ENCODE results near the gene ARHGAP23.

Gene ARHGAP23

GRCh38 chr17:38447502-38448085, 19.3 kb downstream of the ARHGAP23 start:
- DNase-seq, result no peak

- DNase-seq, result no peak
These were observed 20.0 kb downstream of the ARHGAP23 start for GRCh38 chr17:38448208-38448771.

GRCh38 chr17:38449364-38449763, 21.1 kb downstream of the ARHGAP23 start:
- DNase-seq, result no peak

- no peak for DNase-seq
These were observed 22.3 kb downstream of the ARHGAP23 start for GRCh38 chr17:38450557-38451029.

GRCh38 chr17:38451030-38451839, 23.0 kb downstream of the ARHGAP23 start:
- DNase-seq, result no peak

- no peak for DNase-seq
These were observed 23.7 kb downstream of the ARHGAP23 start for GRCh38 chr17:38451840-38452529.

GRCh38 chr17:38452719-38453118, 24.5 kb downstream of the ARHGAP23 start:
- DNase-seq, result no peak

- DNase-seq, result no peak
These were observed 25.7 kb downstream of the ARHGAP23 start for GRCh38 chr17:38453951-38454421.

GRCh38 chr17:38454532-38454931, 26.3 kb downstream of the ARHGAP23 start:
- no peak for DNase-seq

- no peak for DNase-seq
These were observed 27.1 kb downstream of the ARHGAP23 start for GRCh38 chr17:38455288-38455915.

GRCh38 chr17:38456031-38456815, 28.0 kb downstream of the ARHGAP23 start:
- no peak for DNase-seq

GRCh38 chr17:38457577-38458371, 29.5 kb downstream of the ARHGAP23 start:
- no peak for DNase-seq

GRCh38 chr17:38458521-38458920, 30.3 kb downstream of the ARHGAP23 start:
- no peak for DNase-seq

GRCh38 chr17:38459567-38459966, 31.3 kb downstream of the ARHGAP23 start:
- DNase-seq, result no peak

- no peak for DNase-seq
These were observed 31.9 kb downstream of the ARHGAP23 start for GRCh38 chr17:38460082-38460715.

- no peak for DNase-seq
These were observed 32.7 kb downstream of the ARHGAP23 start for GRCh38 chr17:38460716-38461630.

GRCh38 chr17:38461683-38462082, 33.4 kb downstream of the ARHGAP23 start:
- DNase-seq, result no peak

- no peak for DNase-seq
These were observed 35.2 kb downstream of the ARHGAP23 start for GRCh38 chr17:38463451-38463858.

GRCh38 chr17:38464251-38464722, 36.0 kb downstream of the ARHGAP23 start:
- DNase-seq, result no peak
